ENCODE results near the gene COL19A1.

- no peak for TF ChIP-seq POLR2A (IDR thresholded peaks at IDR 0.05)
- TF ChIP-seq CTCF (IDR thresholded peaks at IDR 0.05), result no peak
- no peak for TF ChIP-seq POLR2AphosphoS5 (IDR thresholded peaks at IDR 0.05; ENCODE audit: insufficient read depth in 1 of 2, low read depth in 1 of 2)
Observed at GRCh38 chr6:70152786-70153185, 286.4 kb downstream of the COL19A1 start.

All from vagina (tissue), 2 donors.